ENCODE data around the gene SYNPR.

The SYNPR gene

DNA sequence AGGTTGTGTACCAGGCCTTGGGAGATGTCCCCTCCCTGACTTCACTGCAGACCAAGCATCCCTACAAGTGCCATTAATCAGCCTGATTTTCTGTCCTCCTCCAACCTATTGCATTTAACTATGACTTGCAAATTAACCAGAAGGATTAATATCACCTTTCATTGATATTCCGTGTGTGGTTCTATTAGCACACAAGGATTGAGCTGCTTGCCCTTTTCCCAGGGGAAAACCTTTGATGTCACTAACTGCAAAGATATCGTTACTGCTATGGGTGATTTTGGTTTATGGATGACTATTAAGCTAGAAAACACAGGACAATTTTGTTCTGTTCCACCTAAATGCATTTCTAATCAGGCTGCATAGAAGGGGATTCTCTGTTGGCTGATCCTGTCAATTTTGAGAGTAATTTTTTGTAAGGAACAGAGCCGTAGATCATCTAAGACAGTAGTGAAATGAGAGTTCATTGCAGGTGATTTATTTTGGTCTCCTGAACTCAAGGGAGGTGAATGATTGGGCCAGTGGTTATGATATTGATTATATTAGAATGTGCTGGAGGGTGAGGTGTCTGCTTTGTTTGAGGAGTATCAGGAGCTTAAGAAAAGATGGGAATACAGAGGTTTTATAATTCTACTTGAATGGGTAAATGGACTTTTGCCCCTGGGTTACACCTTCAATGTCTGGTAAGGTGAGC lies 196.9 kb downstream of the SYNPR start:
- no peak for DNase-seq (ENCODE audit: low spot score)

DNA sequence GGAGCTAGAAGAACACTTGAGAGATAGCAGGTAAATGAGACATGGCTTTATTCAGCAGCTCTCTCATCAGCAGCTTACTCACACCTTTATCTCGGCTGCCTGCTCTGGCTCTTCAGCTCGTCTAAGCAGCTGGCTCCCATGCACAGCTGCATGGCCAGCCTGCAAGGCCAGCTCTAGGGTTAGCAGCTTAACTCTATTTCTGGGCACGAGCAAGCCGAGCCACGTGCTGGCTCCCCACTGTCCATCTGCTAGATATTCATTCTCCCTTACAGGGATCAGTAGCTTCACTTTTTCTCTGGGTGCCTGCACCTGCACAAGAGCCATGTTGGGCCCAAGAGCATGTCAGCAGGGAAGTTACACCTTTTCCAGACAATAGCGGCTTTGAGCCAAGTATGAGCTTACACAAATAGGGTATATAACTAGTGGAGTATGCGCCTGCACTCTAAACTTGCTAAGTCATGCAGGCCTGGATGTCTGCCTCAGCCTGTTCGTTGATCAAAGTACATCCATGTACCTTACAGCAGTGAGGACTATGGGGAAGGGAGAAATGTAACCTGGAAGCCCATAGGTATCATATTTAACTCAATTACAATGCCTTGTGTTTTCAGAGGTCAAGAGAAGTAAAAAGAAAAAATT lies 199.5 kb downstream of the SYNPR start:
- no peak for DNase-seq (ENCODE audit: low spot score)

DNA sequence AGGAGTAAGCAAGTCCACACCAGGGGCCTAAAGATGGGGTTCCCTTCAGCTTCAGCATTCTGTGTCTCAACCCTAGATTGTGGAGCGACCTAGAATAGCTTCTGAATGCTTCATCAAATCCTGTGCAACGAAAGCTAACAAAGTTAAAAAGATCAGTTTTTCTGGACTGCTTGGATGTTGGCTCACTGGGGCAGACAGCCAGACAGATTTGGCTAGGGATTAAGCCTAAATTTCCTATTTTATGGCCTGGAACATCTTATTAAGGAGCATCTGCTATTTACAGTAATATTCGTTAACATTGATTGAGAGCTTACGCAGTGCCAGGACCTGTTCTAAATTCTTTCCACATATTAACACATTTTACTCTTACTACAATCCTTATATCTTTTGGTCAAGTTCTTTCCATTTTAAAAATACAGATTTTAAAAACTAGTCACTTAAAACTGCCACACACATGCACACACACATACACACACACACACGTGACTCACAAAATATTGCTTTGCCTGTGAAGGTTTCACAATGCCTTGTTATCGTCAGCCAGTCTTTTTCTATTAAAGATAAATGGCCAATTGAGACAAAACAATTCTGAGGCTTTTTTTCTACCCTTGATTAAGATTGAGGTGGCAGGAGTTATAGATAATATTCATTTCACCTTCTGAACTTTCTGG lies 201.0 kb downstream of the SYNPR start:
- no peak for DNase-seq (ENCODE audit: low spot score)

DNA sequence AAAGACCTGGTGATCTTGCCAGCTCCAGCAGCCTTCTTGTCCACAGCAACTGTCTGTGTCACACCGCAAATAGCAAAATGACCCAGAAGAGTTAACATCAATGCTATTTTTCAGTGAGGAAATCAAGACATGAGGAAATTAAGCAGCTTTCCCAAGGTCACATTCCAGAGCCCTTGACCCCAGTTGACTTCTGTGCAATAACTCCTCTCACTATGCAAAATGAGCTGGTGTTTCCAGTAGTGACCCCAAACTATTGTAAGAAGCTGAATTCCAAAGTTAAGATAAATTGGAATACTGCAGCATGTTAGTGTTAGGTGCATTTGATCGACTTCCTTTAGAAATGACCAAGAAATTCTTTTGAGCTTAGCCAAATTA lies 201.5 kb downstream of the SYNPR start:
- no peak for DNase-seq (ENCODE audit: low spot score)

DNA sequence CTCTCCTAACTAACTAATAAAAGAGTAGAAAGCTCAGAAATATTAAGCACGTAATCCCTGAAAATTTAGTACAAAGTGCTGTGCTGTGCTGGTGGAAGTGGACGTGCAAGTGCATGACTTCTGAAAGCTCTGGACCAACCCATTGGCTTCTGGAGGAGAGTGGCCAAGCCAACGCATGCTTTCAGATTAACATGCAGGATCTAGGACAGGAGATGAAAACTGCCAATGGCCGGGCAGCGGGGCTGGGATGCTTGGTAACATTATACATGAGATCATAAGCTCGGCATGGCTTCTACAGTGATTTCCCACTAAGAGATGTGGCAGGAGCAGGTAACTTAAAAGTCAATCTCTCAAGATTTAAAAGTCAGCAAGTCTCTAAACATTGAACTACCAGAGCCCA lies 203.5 kb downstream of the SYNPR start:
- no peak for DNase-seq (ENCODE audit: low spot score)

DNA sequence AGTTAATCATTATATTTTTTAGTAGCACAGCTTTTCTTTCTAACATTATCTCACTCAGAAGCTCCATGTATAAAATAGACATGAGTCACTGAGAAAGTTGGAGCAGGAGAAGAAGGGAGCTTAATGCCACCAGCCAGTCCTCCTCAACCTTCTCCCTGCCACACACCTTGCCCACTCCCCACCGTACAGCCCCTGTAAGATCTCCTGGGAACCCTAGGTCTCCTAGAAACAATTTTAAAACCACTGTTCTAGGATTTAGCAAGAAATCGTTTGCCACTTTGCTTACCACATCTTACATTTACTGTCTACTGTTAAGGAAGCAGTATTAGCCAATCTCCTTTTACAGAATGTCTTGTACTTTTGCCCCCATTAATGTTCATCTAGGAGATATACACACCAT lies 204.2 kb downstream of the SYNPR start:
- DNase-seq (ENCODE audit: low spot score): no peak

DNA sequence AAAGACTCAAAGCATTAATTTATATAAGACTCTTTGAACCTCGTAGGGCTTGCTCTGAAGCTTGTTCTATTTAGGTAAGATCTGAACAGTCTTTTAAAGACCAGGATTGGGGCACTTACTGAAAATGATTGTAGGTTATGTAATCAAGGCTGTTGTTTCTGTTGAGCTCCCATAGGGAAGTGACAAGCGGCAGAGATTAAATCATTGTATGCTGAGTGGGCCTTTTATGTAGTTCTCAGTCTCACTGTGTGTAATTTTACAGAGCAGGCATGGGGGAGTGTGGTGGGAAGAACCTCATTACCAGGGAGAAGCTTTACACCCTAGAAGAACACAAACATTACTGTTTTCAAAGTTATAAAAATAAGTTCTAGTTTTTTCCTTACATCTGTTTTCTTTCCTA lies 214.4 kb downstream of the SYNPR start:
- DNase-seq (ENCODE audit: low spot score): peak; percentile 36

DNA sequence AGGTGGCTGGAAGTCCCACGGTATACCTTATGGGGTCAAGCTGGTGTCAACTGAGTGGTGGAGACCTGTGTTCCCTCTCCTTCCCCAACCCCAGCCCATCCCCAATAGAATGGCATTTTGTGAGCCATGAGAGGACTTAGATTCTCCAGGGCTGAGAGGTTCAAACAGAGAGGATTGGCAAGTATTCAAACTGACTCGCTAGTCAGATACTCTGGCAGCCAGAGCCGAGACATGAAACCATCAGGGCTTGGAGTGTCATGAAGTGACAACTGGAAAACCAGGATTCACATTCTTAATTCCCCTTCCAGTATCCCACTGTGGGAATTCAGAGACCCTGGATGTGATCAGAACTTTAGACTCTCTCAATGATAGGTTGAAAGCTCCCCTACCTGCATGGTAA lies 215.0 kb downstream of the SYNPR start:
- DNase-seq (ENCODE audit: low spot score): no peak

DNA sequence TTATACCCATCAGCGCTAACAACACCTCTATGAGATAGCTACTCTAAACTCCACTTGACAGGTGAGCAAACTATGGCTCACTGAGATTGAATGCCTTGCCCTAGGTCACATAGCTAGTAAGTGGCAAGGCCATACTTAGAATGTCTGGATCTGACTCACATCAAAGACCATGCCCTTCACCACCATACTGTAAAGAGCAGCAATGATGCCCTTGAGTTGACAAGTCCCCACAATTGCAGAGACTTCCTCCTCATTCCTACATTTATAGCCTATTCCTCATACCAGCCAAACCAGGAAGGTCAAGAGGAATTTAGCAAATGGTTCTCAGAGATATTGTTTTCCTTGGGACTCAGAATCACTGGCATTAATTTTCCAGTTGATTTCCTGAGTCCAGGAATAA lies 216.5 kb downstream of the SYNPR start:
- no peak for DNase-seq (ENCODE audit: low spot score)

DNA sequence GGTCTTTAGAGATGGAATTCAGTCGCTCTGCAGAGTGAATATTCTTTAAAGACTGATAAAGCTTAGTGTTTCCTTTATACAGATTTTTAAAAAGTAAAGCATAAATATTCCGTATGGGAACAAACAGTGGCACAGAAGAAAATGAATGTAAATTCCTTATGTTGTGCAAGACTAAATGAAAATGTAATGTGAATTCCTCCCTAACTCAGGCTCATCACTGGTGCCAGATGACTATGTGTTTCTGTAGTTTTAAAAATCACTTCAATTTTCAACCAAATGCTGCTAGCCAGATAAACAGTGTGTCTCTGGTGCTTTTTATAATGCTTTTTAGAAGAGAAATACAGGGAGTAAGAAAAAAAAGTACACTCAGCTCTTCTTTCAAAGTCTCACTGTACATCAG lies 219.5 kb downstream of the SYNPR start:
- DNase-seq (ENCODE audit: low spot score): no peak

DNA sequence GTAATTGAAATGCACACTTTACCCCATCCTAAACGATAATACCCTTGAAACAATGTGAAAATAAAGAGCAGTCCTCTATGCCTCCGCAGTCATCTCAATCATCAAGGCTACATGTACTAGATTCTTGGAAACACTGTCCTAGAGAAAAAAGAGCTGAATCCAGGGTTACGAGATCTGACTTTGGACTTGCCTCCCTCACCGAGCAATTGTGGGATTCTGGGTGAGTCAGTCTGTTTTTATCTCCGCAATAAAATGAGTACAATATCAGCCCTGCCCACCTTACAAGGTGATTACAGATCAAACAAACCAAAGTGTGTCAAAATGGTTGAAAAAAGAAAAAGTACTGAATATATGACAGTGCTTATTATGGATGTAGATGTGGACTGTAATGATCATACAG lies 222.1 kb downstream of the SYNPR start:
- DNase-seq (ENCODE audit: low spot score): no peak

DNA sequence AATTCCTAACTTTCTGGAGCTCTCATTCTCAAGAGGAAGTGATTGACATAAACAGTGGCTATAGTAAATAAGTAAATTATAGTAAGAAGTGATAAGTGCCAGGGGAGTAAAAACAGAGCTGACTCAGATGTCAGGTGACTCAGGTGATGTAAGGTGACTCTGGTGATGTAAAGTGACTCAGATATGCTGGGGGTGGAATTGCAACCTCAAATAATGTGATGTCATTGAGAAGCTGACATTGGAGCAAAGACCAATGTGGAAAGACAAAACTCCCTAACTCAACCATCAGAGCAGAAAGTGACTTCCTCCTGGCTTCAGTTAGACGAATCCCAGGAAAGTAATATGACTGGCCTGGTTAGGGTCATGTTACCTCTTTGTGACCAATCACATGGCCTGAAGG lies 230.2 kb downstream of the SYNPR start:
- no peak for DNase-seq (ENCODE audit: low spot score)

DNA sequence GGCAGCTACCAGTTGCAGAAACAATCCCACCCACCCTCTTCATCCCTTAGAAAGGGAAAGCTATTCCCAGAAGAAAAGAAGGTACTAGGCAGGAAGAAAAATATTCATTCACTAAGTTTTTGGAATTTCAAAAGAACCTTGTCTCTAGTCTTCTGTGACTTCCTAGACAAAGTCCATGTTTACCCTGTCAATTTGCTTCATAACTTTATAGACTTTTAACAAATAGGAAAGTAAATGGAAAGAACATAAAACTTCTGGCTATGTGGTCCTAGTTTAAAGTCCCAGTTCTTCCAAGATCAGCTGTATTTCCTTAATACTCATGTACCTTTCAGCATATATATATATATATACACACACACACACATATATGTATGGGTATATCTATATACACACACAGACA lies 230.7 kb downstream of the SYNPR start:
- no peak for DNase-seq (ENCODE audit: low spot score)

DNA sequence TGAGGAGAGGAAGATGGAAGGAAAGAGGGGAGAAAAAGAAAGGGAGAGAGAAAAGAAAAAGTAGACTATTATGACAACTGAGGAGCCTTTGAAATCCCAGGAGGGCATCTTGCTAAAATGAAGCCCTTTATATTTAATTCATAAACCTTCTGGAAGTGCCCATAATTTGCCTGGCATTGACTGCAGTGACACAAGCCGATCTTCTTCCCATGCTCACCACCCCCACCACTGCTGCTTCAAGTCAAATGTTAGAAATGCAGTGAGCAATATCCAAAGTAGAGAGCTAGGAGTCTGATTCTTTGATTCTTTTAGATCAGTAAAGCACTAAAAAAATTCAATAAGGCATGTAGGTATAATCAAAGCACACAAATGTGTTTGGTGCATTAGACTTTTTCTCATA lies 235.7 kb downstream of the SYNPR start:
- no peak for DNase-seq (ENCODE audit: low spot score)

DNA sequence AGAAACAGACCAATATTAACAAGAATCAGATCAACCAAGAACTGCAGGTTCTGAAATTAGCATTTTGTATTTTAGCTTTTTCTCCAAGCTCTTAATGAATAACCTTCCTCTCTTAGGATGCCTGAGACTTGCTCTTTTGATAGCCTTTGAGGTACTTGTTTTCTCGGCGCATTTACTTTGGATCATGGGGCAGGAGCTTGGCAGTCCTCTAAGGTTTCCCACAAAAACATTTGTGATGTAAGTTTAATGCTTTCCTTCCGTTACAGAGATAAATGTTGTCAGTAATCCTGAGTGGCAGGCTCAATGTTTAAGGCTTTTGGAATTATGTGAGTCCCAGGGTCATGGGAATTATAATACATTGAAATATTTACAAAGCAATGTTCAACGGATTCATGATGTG lies 236.6 kb downstream of the SYNPR start:
- DNase-seq (ENCODE audit: low spot score): no peak

DNA sequence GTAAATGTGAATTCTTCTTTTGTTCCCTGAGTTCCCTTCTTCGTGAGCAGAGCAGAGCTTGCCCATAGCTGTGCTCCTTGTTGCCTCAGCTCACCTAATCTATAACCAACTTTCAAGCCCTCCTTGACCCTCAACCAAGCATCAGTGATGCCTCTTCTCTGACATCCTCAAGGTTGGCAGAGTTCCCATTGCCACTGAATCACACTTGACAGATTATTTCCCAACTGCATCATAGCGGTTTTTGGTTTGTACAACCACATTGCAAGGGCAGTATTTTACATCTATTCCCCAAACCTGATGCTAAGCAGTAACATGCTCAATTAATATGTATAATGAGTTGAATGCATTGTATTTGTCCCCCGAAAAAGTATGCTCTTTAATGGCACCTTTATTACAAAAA lies 241.3 kb downstream of the SYNPR start:
- no peak for DNase-seq (ENCODE audit: low spot score)

DNA sequence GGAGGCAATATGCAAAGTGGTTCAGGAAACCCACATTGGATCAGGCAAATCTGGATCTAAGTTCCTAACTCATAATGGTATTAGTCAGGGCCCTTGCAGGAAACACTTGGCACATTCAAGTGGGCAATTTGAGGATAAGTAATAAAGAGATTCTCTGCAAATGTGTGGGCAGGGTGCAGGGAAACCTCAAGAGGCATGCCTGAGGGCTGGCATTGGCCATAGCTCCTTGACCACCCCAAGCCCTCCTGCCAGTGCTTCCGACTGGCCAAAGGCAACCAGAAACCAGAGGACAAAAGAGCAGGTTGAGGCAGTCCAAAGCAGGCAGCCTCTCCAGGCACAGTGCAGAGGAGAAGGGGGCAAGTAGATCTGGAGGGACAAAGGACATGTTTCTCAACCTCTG lies 243.5 kb downstream of the SYNPR start:
- no peak for DNase-seq (ENCODE audit: low spot score)

DNA sequence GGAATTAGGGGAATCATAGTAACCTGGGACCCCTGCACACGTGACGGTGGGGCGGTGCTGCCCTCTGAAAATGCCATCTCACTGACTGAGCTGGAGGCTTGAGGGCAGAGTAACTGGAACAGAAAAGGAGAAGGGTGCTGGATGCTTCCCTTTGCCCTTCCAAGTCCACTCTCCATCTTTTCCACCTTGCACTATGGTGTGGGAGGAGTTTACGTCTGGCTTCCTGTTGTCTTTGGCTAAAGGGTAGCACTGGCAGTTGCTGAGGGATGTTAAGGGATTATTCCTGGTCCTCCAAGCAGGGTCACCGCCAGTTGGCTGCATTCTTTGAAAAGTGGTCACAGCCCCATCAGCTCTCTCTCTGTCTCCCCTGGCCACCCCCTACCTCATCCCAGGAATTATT lies 245.0 kb downstream of the SYNPR start:
- no peak for DNase-seq (ENCODE audit: low spot score)

DNA sequence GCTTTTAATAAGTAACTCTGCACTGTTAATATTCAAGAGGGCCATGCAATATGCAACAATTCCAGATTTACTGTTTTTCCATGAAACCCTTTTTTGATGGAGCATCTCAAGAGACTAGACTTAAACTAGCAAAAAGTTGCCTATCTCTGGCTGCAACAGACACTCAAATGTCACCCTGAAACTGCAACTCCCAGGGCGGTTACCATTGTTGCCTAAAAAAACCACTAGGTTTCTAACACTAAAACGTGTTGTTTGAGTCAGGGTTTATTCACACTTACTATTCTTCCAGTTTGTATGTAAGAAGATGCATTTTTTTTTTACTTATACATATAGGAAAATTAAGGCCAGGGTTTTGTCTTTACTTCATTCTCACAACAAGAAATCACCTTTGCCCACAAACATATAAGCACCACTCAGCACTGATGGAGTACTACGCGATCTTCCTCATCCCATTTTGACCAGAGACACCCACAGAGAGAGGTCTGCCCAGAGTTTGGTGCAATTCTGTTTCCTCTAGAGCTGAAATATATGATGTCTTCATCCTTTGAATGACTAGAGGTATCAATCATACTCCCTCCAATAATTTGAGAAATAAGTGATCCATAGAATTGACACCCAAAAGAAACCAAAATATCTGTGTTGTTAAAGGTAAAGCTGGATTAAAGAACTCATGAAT lies 250.4 kb downstream of the SYNPR start:
- no peak for DNase-seq (ENCODE audit: low spot score)

DNA sequence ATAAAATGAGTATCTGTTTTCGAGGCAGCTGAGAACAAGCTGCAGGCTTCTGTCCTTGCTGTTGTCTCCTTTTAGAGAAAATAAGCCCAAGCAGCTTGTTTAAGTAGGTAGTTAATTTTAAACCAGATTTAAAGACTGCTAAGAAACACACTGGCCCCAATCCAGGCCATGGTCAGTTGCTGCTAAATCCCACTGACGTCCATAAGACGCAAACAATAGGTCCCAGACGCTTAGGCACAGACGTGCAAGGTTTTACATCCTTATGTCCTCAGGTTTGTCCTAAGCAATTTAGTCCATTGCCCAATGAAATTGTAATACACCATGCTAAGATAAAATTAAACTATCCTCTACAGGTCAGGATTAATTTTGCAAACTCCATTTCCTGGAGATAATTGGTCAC lies 254.4 kb downstream of the SYNPR start:
- DNase-seq (ENCODE audit: low spot score): no peak

DNA sequence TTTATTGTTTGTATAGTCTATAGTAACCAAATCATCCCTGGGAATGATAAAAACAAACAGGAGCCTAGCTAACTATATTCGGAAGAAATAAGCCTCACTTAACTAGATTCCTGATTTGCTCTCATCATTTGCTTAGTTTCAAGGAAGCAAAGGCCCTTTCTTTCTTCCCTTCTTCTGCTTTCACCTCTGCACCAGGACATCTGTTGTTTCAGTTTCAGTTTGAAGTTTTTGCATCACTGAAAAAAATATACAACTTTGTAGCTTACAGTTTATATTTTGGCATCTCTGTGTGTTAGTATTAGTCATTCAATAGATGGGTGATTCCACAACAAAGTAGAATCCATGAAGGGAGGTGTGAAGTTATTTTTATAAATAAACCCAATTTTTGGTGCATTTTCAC lies 260.8 kb downstream of the SYNPR start:
- no peak for DNase-seq (ENCODE audit: low spot score)

DNA sequence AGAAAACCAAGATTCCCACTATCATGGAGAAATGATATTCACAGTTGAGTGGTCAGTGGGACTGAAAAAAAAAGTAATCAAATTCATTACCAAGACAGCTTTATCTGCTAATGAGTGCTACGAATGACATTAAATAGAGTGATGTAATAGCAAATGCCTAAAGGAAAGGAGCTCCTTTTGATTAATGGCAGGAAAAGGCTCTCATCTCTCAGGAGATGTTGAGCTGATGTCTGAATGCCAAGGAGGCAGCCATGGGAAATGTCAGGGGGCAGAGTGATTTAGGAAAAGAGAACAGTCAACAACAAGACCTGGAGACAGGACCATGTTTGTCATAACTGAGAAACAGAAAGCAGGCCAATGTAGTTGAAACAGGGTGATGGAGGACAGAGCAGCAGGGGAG lies 277.7 kb downstream of the SYNPR start:
- DNase-seq (ENCODE audit: low spot score): no peak

DNA sequence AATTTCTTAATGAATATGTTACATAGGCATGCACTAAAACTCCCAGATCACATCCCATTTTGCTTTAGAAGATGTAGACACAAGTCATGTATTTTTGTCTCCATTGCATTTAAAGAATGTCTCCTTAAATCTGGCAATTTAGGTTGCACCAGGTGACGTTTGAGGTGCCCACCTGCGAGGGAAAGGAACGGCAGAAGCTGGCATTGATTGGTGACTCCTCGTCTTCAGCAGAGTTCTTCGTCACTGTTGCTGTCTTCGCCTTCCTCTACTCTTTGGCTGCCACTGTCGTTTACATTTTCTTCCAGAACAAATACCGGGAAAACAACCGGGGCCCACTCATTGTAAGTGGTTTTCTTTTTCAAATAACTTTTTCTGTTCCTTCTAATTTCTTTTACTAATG lies 278.3 kb downstream of the SYNPR start:
- no peak for DNase-seq (ENCODE audit: low spot score)

Measured in putamen (tissue), 1 donor.